ENCODE results near the gene FN3KRP.
"Not testable (repeated sequence)": the region's sequence is repeated elsewhere in the genome, so short reads cannot be mapped to it uniquely, and the experiment has no call there.

FN3KRP gene

GRCh38 chr17:82740906-82741759, 24.6 kb downstream of the FN3KRP start:
- H3K36me3 ChIP-seq (ENCODE audit: insufficient read depth, insufficient read length, low read length) = peaks cover 30% of the 10 kb centered on the region
- peaks cover 45% of the 10 kb centered on the region for H3K9me3 ChIP-seq (ENCODE audit: insufficient read depth, low read length)
- peaks cover 3% of the 10 kb centered on the region for H3K27me3 ChIP-seq (ENCODE audit: insufficient read depth, insufficient read length)
- DNase-seq (ENCODE audit: low read depth, low spot score) = no peak
- no peak for TF ChIP-seq ZNF274 (IDR thresholded peaks at IDR 0.05; ENCODE audit: low read depth, low read length)
- TF ChIP-seq SUZ12 (IDR thresholded peaks at IDR 0.05; ENCODE audit: extremely low read depth, insufficient read depth, insufficient read length) = no peak
- TF ChIP-seq YY1 (IDR thresholded peaks at IDR 0.05; ENCODE audit: insufficient read depth, insufficient read length) = no peak
- H3K4me1 ChIP-seq (ENCODE audit: insufficient read depth, insufficient read length) = peaks cover 11% of the 10 kb centered on the region
- no peak overlapping the region for H3K9ac ChIP-seq (ENCODE audit: insufficient read length, low read depth)
- H3K4me3 ChIP-seq (ENCODE audit: insufficient read length, low read depth) = no peak overlapping the region

- TF ChIP-seq YY1 (IDR thresholded peaks at IDR 0.05; ENCODE audit: insufficient read depth, insufficient read length) (no peak), ZNF274 (IDR thresholded peaks at IDR 0.05; ENCODE audit: low read depth, low read length) (no peak), SUZ12 (IDR thresholded peaks at IDR 0.05; ENCODE audit: extremely low read depth, insufficient read depth, insufficient read length) (no peak)
- Histone ChIP-seq H3K9me3 (ENCODE audit: insufficient read depth, low read length) (peaks cover 55% of the 10 kb centered on the region), H3K36me3 (ENCODE audit: insufficient read depth, insufficient read length, low read length) (peaks cover 25% of the 10 kb centered on the region), H3K27me3 (ENCODE audit: insufficient read depth, insufficient read length) (no peaks in the 10 kb centered on the region), H3K4me1 (ENCODE audit: insufficient read depth, insufficient read length) (peaks cover 8% of the 10 kb centered on the region), H3K4me3 (ENCODE audit: insufficient read length, low read depth) (no peak overlapping the region), H3K9ac (ENCODE audit: insufficient read length, low read depth) (peak overlapping the region; percentile 3)
- DNase-seq (ENCODE audit: low read depth, low spot score) = no peak
Observed at GRCh38 chr17:82743344-82744219, 27.1 kb downstream of the FN3KRP start.

GRCh38 chr17:82744736-82745135, 28.2 kb downstream of the FN3KRP start:
- not testable (repeated sequence) for H3K4me3 ChIP-seq (ENCODE audit: insufficient read length, low read depth); H3K9ac ChIP-seq (ENCODE audit: insufficient read length, low read depth); DNase-seq (ENCODE audit: low read depth, low spot score); H3K4me1 ChIP-seq (ENCODE audit: insufficient read depth, insufficient read length); H3K27me3 ChIP-seq (ENCODE audit: insufficient read depth, insufficient read length)
- Histone ChIP-seq H3K9me3 (ENCODE audit: insufficient read depth, low read length) (peaks cover 63% of the 10 kb centered on the region), H3K36me3 (ENCODE audit: insufficient read depth, insufficient read length, low read length) (peaks cover 33% of the 10 kb centered on the region)

- no peak for TF ChIP-seq YY1 (IDR thresholded peaks at IDR 0.05; ENCODE audit: insufficient read depth, insufficient read length)
- Histone ChIP-seq H3K9me3 (ENCODE audit: insufficient read depth, low read length) (peaks cover 62% of the 10 kb centered on the region), H3K9ac (ENCODE audit: insufficient read length, low read depth) (no peak overlapping the region), H3K36me3 (ENCODE audit: insufficient read depth, insufficient read length, low read length) (peaks cover 29% of the 10 kb centered on the region), H3K4me1 (ENCODE audit: insufficient read depth, insufficient read length) (peaks cover 8% of the 10 kb centered on the region), H3K27me3 (ENCODE audit: insufficient read depth, insufficient read length) (no peaks in the 10 kb centered on the region), H3K4me3 (ENCODE audit: insufficient read length, low read depth) (no peak overlapping the region)
- DNase-seq (ENCODE audit: low read depth, low spot score) = no peak
Observed at GRCh38 chr17:82745524-82745923, 29.0 kb downstream of the FN3KRP start.

DNA sequence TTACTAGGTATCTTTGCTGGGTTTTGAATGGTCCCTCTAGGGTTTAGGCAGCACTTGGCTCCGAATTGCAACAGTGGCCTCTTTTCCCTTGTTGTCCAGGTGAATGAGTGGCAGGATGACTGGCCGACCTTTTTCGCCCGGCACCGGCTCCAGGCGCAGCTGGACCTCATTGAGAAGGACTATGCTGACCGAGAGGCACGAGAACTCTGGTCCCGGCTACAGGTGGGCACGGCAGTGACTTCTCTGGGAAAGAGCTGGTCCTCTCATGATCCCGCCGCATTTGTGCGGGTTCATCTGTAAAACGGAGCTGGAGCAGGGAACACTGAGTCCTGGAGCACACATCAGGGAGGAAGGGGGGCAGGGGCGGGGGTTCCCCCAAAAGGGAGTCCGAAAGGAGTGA, 32.2 kb downstream of the FN3KRP start:
- Histone ChIP-seq H3K36me3 (ENCODE audit: insufficient read depth, insufficient read length, low read length) (peaks cover 9% of the 10 kb centered on the region), H3K9me3 (ENCODE audit: insufficient read depth, low read length) (peaks cover 38% of the 10 kb centered on the region), H3K27me3 (ENCODE audit: insufficient read depth, insufficient read length) (peaks cover 4% of the 10 kb centered on the region), H3K4me3 (ENCODE audit: insufficient read length, low read depth) (no peak overlapping the region), H3K4me1 (ENCODE audit: insufficient read depth, insufficient read length) (peaks cover 5% of the 10 kb centered on the region), H3K9ac (ENCODE audit: insufficient read length, low read depth) (no peak overlapping the region)
- DNase-seq (ENCODE audit: low read depth, low spot score) = no peak
- no peak for TF ChIP-seq YY1 (IDR thresholded peaks at IDR 0.05; ENCODE audit: insufficient read depth, insufficient read length)
- no peak for TF ChIP-seq ZNF274 (IDR thresholded peaks at IDR 0.05; ENCODE audit: low read depth, low read length)
- TF ChIP-seq SUZ12 (IDR thresholded peaks at IDR 0.05; ENCODE audit: extremely low read depth, insufficient read depth, insufficient read length) = no peak

GRCh38 chr17:82750241-82750908, 33.9 kb downstream of the FN3KRP start:
- Histone ChIP-seq H3K9ac (ENCODE audit: insufficient read length, low read depth) (no peak overlapping the region), H3K27me3 (ENCODE audit: insufficient read depth, insufficient read length) (peaks cover 4% of the 10 kb centered on the region), H3K4me3 (ENCODE audit: insufficient read length, low read depth) (no peak overlapping the region), H3K36me3 (ENCODE audit: insufficient read depth, insufficient read length, low read length) (peaks cover 9% of the 10 kb centered on the region), H3K4me1 (ENCODE audit: insufficient read depth, insufficient read length) (peaks cover 7% of the 10 kb centered on the region), H3K9me3 (ENCODE audit: insufficient read depth, low read length) (peaks cover 34% of the 10 kb centered on the region)
- no peak for TF ChIP-seq YY1 (IDR thresholded peaks at IDR 0.05; ENCODE audit: insufficient read depth, insufficient read length)
- no peak for TF ChIP-seq SUZ12 (IDR thresholded peaks at IDR 0.05; ENCODE audit: extremely low read depth, insufficient read depth, insufficient read length)
- no peak for TF ChIP-seq ZNF274 (IDR thresholded peaks at IDR 0.05; ENCODE audit: low read depth, low read length)
- DNase-seq (ENCODE audit: low read depth, low spot score) = no peak

GRCh38 chr17:82751171-82751570, 34.7 kb downstream of the FN3KRP start:
- Histone ChIP-seq H3K36me3 (ENCODE audit: insufficient read depth, insufficient read length, low read length) (peaks cover 11% of the 10 kb centered on the region), H3K4me1 (ENCODE audit: insufficient read depth, insufficient read length) (peaks cover 12% of the 10 kb centered on the region), H3K27me3 (ENCODE audit: insufficient read depth, insufficient read length) (peaks cover 4% of the 10 kb centered on the region), H3K4me3 (ENCODE audit: insufficient read length, low read depth) (peak overlapping the region; percentile 42), H3K9me3 (ENCODE audit: insufficient read depth, low read length) (peaks cover 26% of the 10 kb centered on the region), H3K9ac (ENCODE audit: insufficient read length, low read depth) (no peak overlapping the region)
- DNase-seq (ENCODE audit: low read depth, low spot score) = no peak
- TF ChIP-seq YY1 (IDR thresholded peaks at IDR 0.05; ENCODE audit: insufficient read depth, insufficient read length) = no peak
- TF ChIP-seq SUZ12 (IDR thresholded peaks at IDR 0.05; ENCODE audit: extremely low read depth, insufficient read depth, insufficient read length) = no peak
- TF ChIP-seq ZNF274 (IDR thresholded peaks at IDR 0.05; ENCODE audit: low read depth, low read length) = no peak

All from NT2/D1 (cell line).